HepG2 (cell line): ENCODE measurements around the gene THRAP3. TPM values are rescaled to one million over a fixed set of nuclear protein-coding genes. Genes with fewer than 3 reads are reported as not detected.

Source experiments
- ATAC-seq: fragments of 200-7000 bp; cut with Tn5 transposase; 3 replicates; pipeline ENCODE4 v1.9.1; 2020; ENCODE audit warnings: mild to moderate bottlenecking, moderate library complexity
- BruUV-seq: library from RNA; stranded (reverse); fragments of 400-500 nt; replicated peaks from 2 replicates; lab custom pipeline; 2021; lab: Mats Ljungman, UMichigan
- CTCF ChIA-PET: fragments of 300-600 bp; formaldehyde crosslinking; extraction: SDS; loops from one replicate; lab custom pipeline; 2021; ENCODE audit warnings: low total read pairs, inconsistent platforms, low intra/inter-chr PET ratio; lab: Yijun Ruan, JAX
- POLR2A ChIA-PET: fragments of 350-600 bp; sonication (Branson Sonifier 250); formaldehyde crosslinking; loops from one replicate; lab custom pipeline; 2020; ENCODE audit warnings: antibody characterized with exemption, inconsistent platforms; lab: Yijun Ruan, JAX
- DNase-seq: peaks from one replicate; pipeline ENCODE4 v3.0.0-alpha.2; 2015; ENCODE audit warnings: low spot score
- FAIRE-seq: peaks from 3 replicates; lab custom pipeline; 2011; peaks lifted over from hg19 to GRCh38; lab: Jason Lieb, UNC
- H2AFZ ChIP-seq: one replicate; pipeline ENCODE4 v1.6.1; 2011; ENCODE audit warnings: low read length, inconsistent platforms
- H3K27ac ChIP-seq: fragments of 300-600 bp; 3 replicates; pipeline ENCODE4 v1.8.0; 2011; ENCODE audit warnings: mixed run types, mild to moderate bottlenecking, mixed read lengths, low read length, inconsistent platforms; ENCODE audit not compliant: insufficient read depth; ENCODE audit errors: extremely low read length
- H3K27me3 ChIP-seq, 2 experiments: fragments of 200-600 bp in 1 of 2; 2 replicates in 1 of 2; 3 replicates in 1 of 2; pipeline versions ENCODE4 v1.6.0 to v1.8.0; 2011; ENCODE audit warnings: low read length in 2 of 2, mild to moderate bottlenecking in 2 of 2, moderate library complexity in 2 of 2, inconsistent platforms in 1 of 2; ENCODE audit not compliant: insufficient read depth in 2 of 2, control insufficient read depth in 1 of 2
- H3K36me3 ChIP-seq, 2 experiments: fragments of 200-600 bp in 1 of 2; replicated peaks in 1 of 2; 2 replicates in 1 of 2; 3 replicates in 1 of 2; pipeline versions ENCODE4 v1.5.1 to v1.8.0; 2011; ENCODE audit warnings: low read length in 2 of 2, inconsistent platforms in 1 of 2; ENCODE audit not compliant: insufficient read depth in 2 of 2, control insufficient read depth in 1 of 2
- H3K4me1 ChIP-seq: 2 replicates; pipeline ENCODE4 v1.5.1; 2012; ENCODE audit warnings: low read length, inconsistent platforms; ENCODE audit not compliant: insufficient read depth
- H3K4me2 ChIP-seq: 2 replicates; pipeline ENCODE4 v1.6.0; 2011; ENCODE audit warnings: low read depth, low read length, inconsistent platforms
- H3K4me3 ChIP-seq, 3 experiments: fragments of 200-600 bp in 1 of 3; sonication (generic), shearing (Covaris generic) in 1 of 3; replicated peaks in 1 of 3; 2 replicates each; pipeline ENCODE4 v1.5.1; 2011 to 2016; ENCODE audit warnings: low read length in 3 of 3, inconsistent platforms in 2 of 3, low read depth in 2 of 3, mild to moderate bottlenecking in 2 of 3, control low read depth in 1 of 3, mixed read lengths in 1 of 3; ENCODE audit not compliant: insufficient read depth in 1 of 3
- H3K79me2 ChIP-seq: one replicate; pipeline ENCODE4 v1.6.1; 2011; ENCODE audit warnings: low read length, inconsistent platforms; ENCODE audit not compliant: insufficient read depth
- H3K9ac ChIP-seq: 2 replicates; pipeline ENCODE4 v1.6.0; 2011; ENCODE audit warnings: mild to moderate bottlenecking, low read depth, low read length, inconsistent platforms; ENCODE audit not compliant: insufficient read depth
- H3K9me3 ChIP-seq: 2 replicates; pipeline ENCODE4 v1.5.1; 2012; ENCODE audit warnings: mild to moderate bottlenecking, low read length
- H4K20me1 ChIP-seq: 2 replicates; pipeline ENCODE4 v1.6.0; 2011; ENCODE audit warnings: inconsistent platforms, mild to moderate bottlenecking, low read length, moderate library complexity; ENCODE audit not compliant: insufficient read depth
- FOXJ3 ChIP-seq: sonication (generic); formaldehyde crosslinking; IDR thresholded peaks from 2 replicates; pipeline ENCODE4 v1.4.0; 2020; ENCODE audit warnings: missing genetic modification reagents, mild to moderate bottlenecking, borderline replicate concordance
- FOXP4 ChIP-seq: sonication (generic); formaldehyde crosslinking; IDR thresholded peaks from 2 replicates; pipeline ENCODE4 v1.4.0; 2020; ENCODE audit warnings: missing genetic modification reagents
- MIXL1 ChIP-seq: IDR thresholded peaks from 2 replicates; pipeline ENCODE4 v1.6.1; 2016
- NR2F6 ChIP-seq, 2 experiments: IDR thresholded peaks; 2 replicates each; pipeline ENCODE4 v1.6.1; 2016; ENCODE audit warnings: antibody characterized with exemption in 1 of 2, mild to moderate bottlenecking in 1 of 2
- PTBP1 ChIP-seq: fragments of 200-400 bp; formaldehyde crosslinking; IDR thresholded peaks from 2 replicates; pipeline ENCODE4 v1.6.1; 2018; ENCODE audit warnings: low read length, low read depth; ENCODE audit not compliant: poor library complexity, severe bottlenecking
- TSC22D2 ChIP-seq: sonication (generic); formaldehyde crosslinking; IDR thresholded peaks from 2 replicates; pipeline ENCODE4 v1.5.1; 2020; ENCODE audit warnings: missing genetic modification reagents, mild to moderate bottlenecking, borderline replicate concordance
- ZMYM4 ChIP-seq: sonication (generic); formaldehyde crosslinking; IDR thresholded peaks from 2 replicates; pipeline ENCODE4 v1.8.1; 2023; ENCODE audit warnings: mild to moderate bottlenecking, missing genetic modification reagents
- WGBS: methylation state at CpG from one replicate; pipeline ENCODE4 v1.1.6; 2017; ENCODE audit warnings: low lambda C conversion rate; 5-methylcytosine and 5-hydroxymethylcytosine counted together
- in situ Hi-C: cut with HindIII; loops from 2 replicates; pipeline ENCODE4 v1.10.0; 2017; ENCODE audit warnings: low pct_unique_long_range_greater_than_20kb; ENCODE audit not compliant: extremely low pct_ligation_motif_present
- intact Hi-C: fragments of 100-400 bp; cut with micrococcal nuclease; formaldehyde crosslinking; loops from one replicate; pipeline ENCODE4 v1.10.0; 2022; ENCODE audit not compliant: unreplicated experiment
- polyA plus RNA-seq, 8 experiments: library from polyadenylated mRNA; depleted of rRNA in 3 of 8; stranded (reverse) in 7 of 8; unstranded in 1 of 8; fragments of >200 nt; fragmentation: Illumina TruSeq in 4 of 8; extraction: Trizol in 4 of 8; gene quantifications; 2 replicates each; pipeline versions ENCODE4 v1.2.1 to v1.2.3, GENCODE V29; 2011 to 2016; ENCODE audit warnings: low read depth in 4 of 8, missing spikeins in 1 of 8, mixed read lengths in 1 of 8; ENCODE audit not compliant: insufficient read depth in 1 of 8
- total RNA-seq, 5 experiments: library from RNA; depleted of rRNA; stranded (reverse); fragments of >200 nt; fragmentation: Illumina TruSeq; extraction: Trizol; gene quantifications; 2 replicates each; pipeline ENCODE4 v1.2.3, GENCODE V29; 2016; ENCODE audit warnings: low read depth in 1 of 5
- TF ChIP-seq, protein P1 (sequence below): sonication (generic); formaldehyde crosslinking; IDR thresholded peaks from 2 replicates; pipeline ENCODE4 v1.4.0; 2020; ENCODE audit warnings: missing genetic modification reagents
- TF ChIP-seq, protein P2 (sequence below): sonication (generic); formaldehyde crosslinking; IDR thresholded peaks from 2 replicates; pipeline ENCODE4 v1.8.1; 2023; ENCODE audit warnings: missing genetic modification reagents, mild to moderate bottlenecking, borderline replicate concordance

Gene THRAP3
- total and polyA plus RNA-seq, 2 of the 13 experiments (the other 11 are each of a cell fraction or from before 2014, with no cell fraction given), result 45.0 to 92.6 TPM

GRCh38 chr1:36269408-36269838 lies 45.2 kb downstream of the THRAP3 start:
- FAIRE-seq (peak; percentile 99), DNase-seq (peak; percentile 94), ATAC-seq (peak; percentile 99)
- Histone ChIP-seq H3K79me2 (peaks cover 72% of the 10 kb centered on the region), H3K9ac (peak overlapping the region; percentile 55; the same call in 1 of the 2 replicates), H2AFZ (no peak overlapping the region), H3K4me3 (peak overlapping the region in 2 of 3 experiments; percentile 28 to 32; a peak in 2 of 6 replicates), H3K27me3 (no peaks in the 10 kb centered on the region), H3K36me3 (peaks cover 9 to 40% of the 10 kb centered on the region in 2 experiments), H3K4me2 (peak overlapping the region; percentile 69), H3K27ac (peak overlapping the region; percentile 85), H3K4me1 (peaks cover 76% of the 10 kb centered on the region), H4K20me1 (peaks cover 13% of the 10 kb centered on the region; the same call in 1 of the 2 replicates), H3K9me3 (no peaks in the 10 kb centered on the region)
- CTCF ChIA-PET, result interaction anchor here (0.9 kb wide), 1 partner anchor 16 kb away, joined by 3 read pairs; no protein-coding TSS in a partner anchor
- in situ Hi-C loops (no loop called here), intact Hi-C loops (loop anchor here (1.0 to 5.0 kb wide), 2 partner anchors 16 to 47 kb away; partner anchors contain the start of gene THRAP3)
- 0% methylated on average over 2 of the region's 2 CpGs for WGBS
- no TSS peak for BruUV-seq
- POLR2A ChIA-PET, result interaction anchor here (0.6 to 3.1 kb wide), 19 partner anchors 9 to 132 kb away, joined by 3 to 56 read pairs (median 4); partner anchors contain the start of genes EVA1B, SH3D21, THRAP3 and TRAPPC3
- TF ChIP-seq MIXL1 (CRISPR knock-in tag), result peak; percentile 95
- peak; percentile 87 for TF ChIP-seq FOXP4 (CRISPR knock-in tag)
- TF ChIP-seq, protein P1, sequence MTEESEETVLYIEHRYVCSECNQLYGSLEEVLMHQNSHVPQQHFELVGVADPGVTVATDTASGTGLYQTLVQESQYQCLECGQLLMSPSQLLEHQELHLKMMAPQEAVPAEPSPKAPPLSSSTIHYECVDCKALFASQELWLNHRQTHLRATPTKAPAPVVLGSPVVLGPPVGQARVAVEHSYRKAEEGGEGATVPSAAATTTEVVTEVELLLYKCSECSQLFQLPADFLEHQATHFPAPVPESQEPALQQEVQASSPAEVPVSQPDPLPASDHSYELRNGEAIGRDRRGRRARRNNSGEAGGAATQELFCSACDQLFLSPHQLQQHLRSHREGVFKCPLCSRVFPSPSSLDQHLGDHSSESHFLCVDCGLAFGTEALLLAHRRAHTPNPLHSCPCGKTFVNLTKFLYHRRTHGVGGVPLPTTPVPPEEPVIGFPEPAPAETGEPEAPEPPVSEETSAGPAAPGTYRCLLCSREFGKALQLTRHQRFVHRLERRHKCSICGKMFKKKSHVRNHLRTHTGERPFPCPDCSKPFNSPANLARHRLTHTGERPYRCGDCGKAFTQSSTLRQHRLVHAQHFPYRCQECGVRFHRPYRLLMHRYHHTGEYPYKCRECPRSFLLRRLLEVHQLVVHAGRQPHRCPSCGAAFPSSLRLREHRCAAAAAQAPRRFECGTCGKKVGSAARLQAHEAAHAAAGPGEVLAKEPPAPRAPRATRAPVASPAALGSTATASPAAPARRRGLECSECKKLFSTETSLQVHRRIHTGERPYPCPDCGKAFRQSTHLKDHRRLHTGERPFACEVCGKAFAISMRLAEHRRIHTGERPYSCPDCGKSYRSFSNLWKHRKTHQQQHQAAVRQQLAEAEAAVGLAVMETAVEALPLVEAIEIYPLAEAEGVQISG (CRISPR knock-in tag), result peak; percentile 74
- TF ChIP-seq ZMYM4 (CRISPR knock-in tag), result peak; percentile 56
- no peak for TF ChIP-seq PTBP1
- 0 out of 2 replicates have a peak, but pooled peaks have one; percentile 38 for TF ChIP-seq TSC22D2
- TF ChIP-seq FOXJ3, result peak; percentile 91
- TF ChIP-seq, protein P2, sequence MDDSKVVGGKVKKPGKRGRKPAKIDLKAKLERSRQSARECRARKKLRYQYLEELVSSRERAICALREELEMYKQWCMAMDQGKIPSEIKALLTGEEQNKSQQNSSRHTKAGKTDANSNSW (CRISPR knock-in tag), result no peak
- 0 out of 2 replicates have a peak, but pooled peaks have one; percentile 53 for TF ChIP-seq NR2F6 (IDR thresholded peaks at IDR 0.05)
- TF ChIP-seq NR2F6 (CRISPR knock-in tag; IDR thresholded peaks at IDR 0.05), result peak; percentile 79
